H1 (cell line): Measurements from ENCODE around the gene OR2L2. TPM values are rescaled to one million over a fixed set of nuclear protein-coding genes. Genes with fewer than 3 reads are reported as not detected.

Source experiments
- CTCF ChIA-PET: fragments of 300-600 bp; sonication (Branson Sonifier 250); formaldehyde crosslinking; loops from one replicate; lab custom pipeline; 2021; ENCODE audit not compliant: partially characterized antibody; lab: Charles Lee
- POLR2A ChIA-PET: fragments of 300-600 bp; sonication (Branson Sonifier 250); formaldehyde crosslinking; loops from one replicate; lab custom pipeline; 2021; ENCODE audit warnings: inconsistent platforms; ENCODE audit not compliant: partially characterized antibody; lab: Charles Lee
- DNase-seq, 2 experiments: peaks; one replicate each; pipeline versions ENCODE4 v3.0.0 to v3.0.0-alpha.2; 2010 to 2022; ENCODE audit warnings: low spot score in 2 of 2, low read depth in 1 of 2, mixed read lengths in 1 of 2
- FAIRE-seq: peaks from 2 replicates; lab custom pipeline; 2011; peaks lifted over from hg19 to GRCh38; lab: Jason Lieb, UNC
- H2AFZ ChIP-seq: 2 replicates; pipeline ENCODE4 v1.8.1; 2012; ENCODE audit warnings: low read length, inconsistent platforms
- H2AK5ac ChIP-seq: 2 replicates; pipeline ENCODE4 v1.6.1; 2013; ENCODE audit warnings: low read depth, low read length
- H2BK120ac ChIP-seq: replicated peaks from 2 replicates; pipeline ENCODE3; 2013; ENCODE audit warnings: low read depth, low read length, inconsistent platforms
- H2BK12ac ChIP-seq: 2 replicates; pipeline ENCODE4 v1.6.1; 2013; ENCODE audit warnings: low read depth, low read length
- H2BK15ac ChIP-seq: 2 replicates; pipeline ENCODE4 v1.6.1; 2013; ENCODE audit warnings: low read length
- H2BK20ac ChIP-seq: 2 replicates; pipeline ENCODE4 v1.6.1; 2013; ENCODE audit warnings: low read length
- H2BK5ac ChIP-seq: 2 replicates; pipeline ENCODE4 v1.6.1; 2013; ENCODE audit warnings: low read depth, low read length
- H3K14ac ChIP-seq: 2 replicates; pipeline ENCODE4 v1.6.1; 2013; ENCODE audit warnings: inconsistent platforms; ENCODE audit not compliant: insufficient read length
- H3K18ac ChIP-seq: 2 replicates; pipeline ENCODE4 v1.6.1; 2013; ENCODE audit warnings: low read length; ENCODE audit errors: extremely low read depth
- H3K23ac ChIP-seq: 2 replicates; pipeline ENCODE4 v1.6.1; 2013; ENCODE audit warnings: inconsistent platforms; ENCODE audit not compliant: insufficient read length
- H3K23me2 ChIP-seq: 2 replicates; pipeline ENCODE4 v1.6.1; 2013; ENCODE audit warnings: low read depth, low read length
- H3K27ac ChIP-seq: 2 replicates; pipeline ENCODE4 v1.6.1; 2011; ENCODE audit warnings: low read depth, low read length, inconsistent platforms
- H3K27me3 ChIP-seq, 4 experiments: replicated peaks in 1 of 4; 1 replicate in 1 of 4; 2 replicates in 3 of 4; pipeline versions ENCODE4 v1.6.1 to v1.8.1; 2011 to 2013; ENCODE audit warnings: low read length in 3 of 4, mild to moderate bottlenecking in 3 of 4, inconsistent platforms in 2 of 4, mixed read lengths in 2 of 4, moderate library complexity in 1 of 4; ENCODE audit not compliant: control insufficient read depth in 3 of 4, insufficient read depth in 3 of 4; ENCODE audit errors: extremely low read depth in 1 of 4
- H3K36me3 ChIP-seq, 4 experiments: 2 replicates each; pipeline versions ENCODE4 v1.6.1 to v1.8.1; 2011 to 2013; ENCODE audit warnings: mild to moderate bottlenecking in 4 of 4, low read length in 3 of 4, moderate library complexity in 2 of 4, control low read depth in 1 of 4, inconsistent platforms in 1 of 4; ENCODE audit not compliant: insufficient read depth in 4 of 4, control insufficient read depth in 2 of 4
- H3K4ac ChIP-seq: replicated peaks from 2 replicates; pipeline ENCODE3; 2013; ENCODE audit warnings: low read length, low read depth, mixed read lengths, inconsistent platforms; ENCODE audit not compliant: insufficient read length
- H3K4me1 ChIP-seq, 4 experiments: replicated peaks in 1 of 4; 1 replicate in 1 of 4; 2 replicates in 3 of 4; pipeline versions ENCODE4 v1.6.1 to v1.8.1; 2011 to 2013; ENCODE audit warnings: low read length in 3 of 4, inconsistent platforms in 2 of 4, mixed read lengths in 1 of 4; ENCODE audit not compliant: insufficient read depth in 4 of 4, control insufficient read depth in 3 of 4
- H3K4me2 ChIP-seq, 2 experiments: 2 replicates each; pipeline versions ENCODE4 v1.6.1 to v1.8.1; 2011 to 2013; ENCODE audit warnings: low read depth in 2 of 2, low read length in 2 of 2, control low read depth in 1 of 2, inconsistent platforms in 1 of 2, mild to moderate bottlenecking in 1 of 2; ENCODE audit not compliant: insufficient read depth in 1 of 2
- H3K4me3 ChIP-seq, 4 experiments: fragments of 200-600, 300-600 bp in 1 of 4; sonication (generic), shearing (Covaris generic), sonication (Bioruptor Twin) in 1 of 4; 2 replicates each; pipeline versions ENCODE4 v1.5.1 to v1.8.1; 2011 to 2016; ENCODE audit warnings: low read length in 4 of 4, low read depth in 3 of 4, control low read depth in 2 of 4, inconsistent platforms in 2 of 4, mild to moderate bottlenecking in 2 of 4, mixed read lengths in 1 of 4, moderate library complexity in 1 of 4; ENCODE audit not compliant: insufficient read depth in 2 of 4; ENCODE audit errors: extremely low read depth in 1 of 4
- H3K56ac ChIP-seq: replicated peaks from 2 replicates; pipeline ENCODE3; 2013; ENCODE audit warnings: low read depth, mild to moderate bottlenecking, mixed read lengths, low read length, inconsistent platforms; ENCODE audit not compliant: insufficient read length
- H3K79me1 ChIP-seq: 2 replicates; pipeline ENCODE4 v1.6.1; 2013; ENCODE audit warnings: low read depth, low read length, control low read depth
- H3K79me2 ChIP-seq, 2 experiments: 2 replicates each; pipeline versions ENCODE4 v1.6.1 to v1.8.1; 2012 to 2013; ENCODE audit warnings: low read length in 2 of 2, mild to moderate bottlenecking in 2 of 2, inconsistent platforms in 1 of 2; ENCODE audit not compliant: insufficient read depth in 2 of 2, control insufficient read depth in 1 of 2
- H3K9ac ChIP-seq, 4 experiments: replicated peaks in 1 of 4; 1 replicate in 1 of 4; 2 replicates in 3 of 4; pipeline versions ENCODE4 v1.6.1 to v1.8.1; 2011 to 2013; ENCODE audit warnings: low read depth in 3 of 4, low read length in 3 of 4, control low read depth in 2 of 4, mild to moderate bottlenecking in 2 of 4, moderate library complexity in 2 of 4, inconsistent platforms in 1 of 4; ENCODE audit errors: extremely low read depth in 1 of 4
- H3K9me3 ChIP-seq, 2 experiments: 2 replicates each; pipeline versions ENCODE4 v1.6.1 to v1.8.1; 2012 to 2013; ENCODE audit warnings: mild to moderate bottlenecking in 2 of 2, moderate library complexity in 2 of 2, control low read depth in 1 of 2, inconsistent platforms in 1 of 2, low read depth in 1 of 2, low read length in 1 of 2, mixed read lengths in 1 of 2; ENCODE audit not compliant: insufficient read depth in 2 of 2
- H4K20me1 ChIP-seq, 2 experiments: replicated peaks in 1 of 2; 2 replicates each; pipeline versions ENCODE3 to v1.8.1; 2011 to 2013; ENCODE audit warnings: inconsistent platforms in 2 of 2, low read length in 2 of 2, mild to moderate bottlenecking in 1 of 2; ENCODE audit not compliant: insufficient read depth in 2 of 2, control insufficient read depth in 1 of 2
- H4K5ac ChIP-seq: 2 replicates; pipeline ENCODE4 v1.6.1; 2013; ENCODE audit warnings: low read length, low read depth, mixed read lengths, inconsistent platforms; ENCODE audit not compliant: insufficient read length
- H4K8ac ChIP-seq: 2 replicates; pipeline ENCODE4 v1.8.0; 2013; ENCODE audit warnings: mild to moderate bottlenecking, moderate library complexity, low read length, inconsistent platforms; ENCODE audit not compliant: insufficient read depth; ENCODE audit errors: extremely low read depth
- H4K91ac ChIP-seq: replicated peaks from 2 replicates; pipeline ENCODE3; 2013; ENCODE audit warnings: low read length, mixed read lengths, inconsistent platforms; ENCODE audit not compliant: insufficient read length
- BACH1 ChIP-seq: IDR thresholded peaks from 2 replicates; pipeline ENCODE4 v1.6.1; 2012; ENCODE audit warnings: low read length, improper control_type of control experiment
- CBX5 ChIP-seq: fragments of 300-800, 300-1000 bp; sonication (generic); IDR thresholded peaks from 2 replicates; pipeline ENCODE4 v1.7.1; 2016; ENCODE audit warnings: antibody characterized with exemption, low read length, low read depth
- CEBPB ChIP-seq: IDR thresholded peaks from 2 replicates; pipeline ENCODE4 v1.6.1; 2012; ENCODE audit warnings: low read depth, low read length
- HDAC6 ChIP-seq: IDR thresholded peaks from one replicate; pipeline ENCODE4 v1.7.1; 2012; ENCODE audit warnings: low read depth, mild to moderate bottlenecking, inconsistent platforms, low read length, moderate library complexity
- MAFK ChIP-seq: IDR thresholded peaks from 2 replicates; pipeline ENCODE4 v1.6.1; 2012; ENCODE audit warnings: low read depth, mild to moderate bottlenecking, improper control_type of control experiment, low read length
- NANOG ChIP-seq: IDR thresholded peaks from 2 replicates; pipeline ENCODE4 v1.6.1; 2011; ENCODE audit warnings: low read length, low read depth, mild to moderate bottlenecking, inconsistent platforms; ENCODE audit not compliant: insufficient read depth, poor library complexity, severe bottlenecking
- RBBP5 ChIP-seq: IDR thresholded peaks from 2 replicates; pipeline ENCODE4 v1.7.1; 2012; ENCODE audit warnings: low read depth, mild to moderate bottlenecking, inconsistent platforms, low read length, moderate library complexity, borderline replicate concordance
- RFX5 ChIP-seq: IDR thresholded peaks from 2 replicates; pipeline ENCODE4 v1.6.1; 2011; ENCODE audit warnings: low read depth, low read length, improper control_type of control experiment, borderline replicate concordance
- SP4 ChIP-seq: IDR thresholded peaks from 2 replicates; pipeline ENCODE4 v1.6.1; 2012; ENCODE audit warnings: low read length, inconsistent platforms
- TAF7 ChIP-seq: optimal IDR thresholded peaks from 2 replicates; pipeline ENCODE3; 2011; ENCODE audit warnings: low read depth, mild to moderate bottlenecking, inconsistent platforms, low read length, moderate library complexity, borderline replicate concordance
- TBP ChIP-seq: IDR thresholded peaks from 2 replicates; pipeline ENCODE4 v1.6.1; 2011; ENCODE audit warnings: low read depth, low read length, improper control_type of control experiment
- WGBS, 2 experiments: shearing (Covaris generic) in 1 of 2; methylation state at CpG; one replicate each; pipeline versions ENCODE4 v1.1.6 to v1.1.7; 2013 to 2015; ENCODE audit warnings: low lambda C conversion rate in 2 of 2, mixed read lengths in 2 of 2, inconsistent platforms in 1 of 2, low coverage in 1 of 2, missing lambda C conversion rate in 1 of 2; ENCODE audit not compliant: insufficient replicate concordance in 2 of 2, insufficient coverage in 1 of 2, insufficient read length in 1 of 2; ENCODE audit errors: extremely low coverage in 1 of 2, missing lambda C conversion rate in 1 of 2; 5-methylcytosine and 5-hydroxymethylcytosine counted together
- polyA plus RNA-seq, 7 experiments: library from polyadenylated mRNA; depleted of rRNA in 3 of 7; stranded (reverse) in 5 of 7; unstranded in 2 of 7; fragments of >200 nt in 5 of 7; fragments of 200-250 nt in 2 of 7; gene quantifications; 1 replicate in 5 of 7; 2 replicates in 1 of 7; 4 replicates in 1 of 7; pipeline versions ENCODE4 v1.2.1 to v1.2.3, GENCODE V29; 2011 to 2013; ENCODE audit warnings: missing spikeins in 2 of 7, mixed read lengths in 2 of 7
- total RNA-seq: library from RNA; stranded (reverse); fragmentation: NEBNext Ultra II Directional; extraction: Animal tissue kit (Norgen Biotek cat#: 25700); gene quantifications from 2 replicates; pipeline ENCODE4 v1.2.1, GENCODE V29; 2021
- TF ChIP-seq, protein P1 (sequence below): IDR thresholded peaks from 2 replicates; pipeline ENCODE4 v1.6.1; 2012; ENCODE audit warnings: inconsistent platforms
- TF ChIP-seq, protein P2 (sequence below): IDR thresholded peaks from 2 replicates; pipeline ENCODE4 v1.6.1; 2011; ENCODE audit warnings: low read length, improper control_type of control experiment

The OR2L2 gene
- total and polyA plus RNA-seq, 2 of the 8 experiments (the other 6 are each of a cell fraction or from before 2014, with no cell fraction given): not detected

DNA sequence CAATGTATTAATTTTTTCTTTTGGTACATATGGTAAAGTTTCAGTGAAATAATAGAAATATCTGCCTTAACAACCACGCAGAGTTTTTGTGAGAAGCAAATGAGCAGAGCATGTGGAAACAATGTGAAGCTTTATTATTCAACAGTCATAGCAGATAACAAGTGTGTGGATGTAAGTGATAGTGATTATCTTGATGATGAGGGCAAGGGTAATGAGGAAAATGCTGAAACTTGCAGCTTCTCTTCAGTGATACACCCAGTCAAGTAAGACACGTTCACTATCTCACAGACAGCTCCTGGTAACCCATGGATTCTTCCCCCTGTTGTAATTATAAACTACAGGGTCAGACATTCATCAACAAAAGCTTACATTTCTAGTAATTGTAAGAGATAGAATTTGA is 31.1 kb upstream of the OR2L2 start:
- Histone ChIP-seq H3K23ac (no peak overlapping the region), H3K56ac (no peak overlapping the region), H4K5ac (no peak overlapping the region), H3K14ac (no peak overlapping the region), H3K23me2 (no peaks in the 10 kb centered on the region), H4K8ac (no peak overlapping the region), H3K4me3 (no peak overlapping the region), H2BK12ac (no peak overlapping the region), H3K27ac (no peak overlapping the region), H2AFZ (no peak overlapping the region), H2BK120ac (no peak overlapping the region), H3K9ac (no peak overlapping the region), H4K20me1 (no peaks in the 10 kb centered on the region), H3K4me1 (no peaks in the 10 kb centered on the region), H2BK20ac (no peak overlapping the region), H3K27me3 (no peaks in the 10 kb centered on the region), H3K4me2 (no peak overlapping the region), H2AK5ac (no peak overlapping the region), H3K18ac (no peak overlapping the region), H3K79me2 (no peaks in the 10 kb centered on the region), H3K36me3 (no peaks in the 10 kb centered on the region), H3K79me1 (no peaks in the 10 kb centered on the region), H2BK5ac (no peak overlapping the region), H3K9me3 (peaks cover 60 to 71% of the 10 kb centered on the region in 2 experiments), H3K4ac (no peak overlapping the region), H4K91ac (no peak overlapping the region), H2BK15ac (no peak overlapping the region)
- POLR2A ChIA-PET: no interaction called here
- FAIRE-seq (no peak), DNase-seq (no peak)
- WGBS, 2 experiments: 35% methylated on average over 2 of the region's 2 CpGs; no CpG with 5 or more reads in 1 of the 2 experiments
- CTCF ChIA-PET: no interaction called here
- TF ChIP-seq RBBP5 (no peak), SP4 (no peak), HDAC6 (no peak), RFX5 (no peak), TAF7 (no peak), TBP (no peak), MAFK (no peak), BACH1 (no peak), CEBPB (no peak), NANOG (no peak), CBX5 (no peak)
- TF ChIP-seq, protein P1, sequence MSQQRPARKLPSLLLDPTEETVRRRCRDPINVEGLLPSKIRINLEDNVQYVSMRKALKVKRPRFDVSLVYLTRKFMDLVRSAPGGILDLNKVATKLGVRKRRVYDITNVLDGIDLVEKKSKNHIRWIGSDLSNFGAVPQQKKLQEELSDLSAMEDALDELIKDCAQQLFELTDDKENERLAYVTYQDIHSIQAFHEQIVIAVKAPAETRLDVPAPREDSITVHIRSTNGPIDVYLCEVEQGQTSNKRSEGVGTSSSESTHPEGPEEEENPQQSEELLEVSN: no peak
- TF ChIP-seq, protein P2, sequence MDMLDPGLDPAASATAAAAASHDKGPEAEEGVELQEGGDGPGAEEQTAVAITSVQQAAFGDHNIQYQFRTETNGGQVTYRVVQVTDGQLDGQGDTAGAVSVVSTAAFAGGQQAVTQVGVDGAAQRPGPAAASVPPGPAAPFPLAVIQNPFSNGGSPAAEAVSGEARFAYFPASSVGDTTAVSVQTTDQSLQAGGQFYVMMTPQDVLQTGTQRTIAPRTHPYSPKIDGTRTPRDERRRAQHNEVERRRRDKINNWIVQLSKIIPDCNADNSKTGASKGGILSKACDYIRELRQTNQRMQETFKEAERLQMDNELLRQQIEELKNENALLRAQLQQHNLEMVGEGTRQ: no peak
